PFSK-1 (cell line): ENCODE measurements around the gene MED1.

ENCODE experiments used
- FOXP2 ChIP-seq: optimal IDR thresholded peaks from 2 replicates; pipeline ENCODE3; 2011; ENCODE audit warnings: borderline replicate concordance, control low read depth, inconsistent platforms; ENCODE audit not compliant: insufficient read depth; ENCODE audit errors: extremely low read length, extremely low read depth
- POLR2AphosphoS5 ChIP-seq: IDR thresholded peaks from 2 replicates; pipeline ENCODE4 v1.6.1; 2012; ENCODE audit warnings: low read depth, mild to moderate bottlenecking, control low read depth, low read length, moderate library complexity
- SIN3A ChIP-seq: IDR thresholded peaks from 2 replicates; pipeline ENCODE4 v1.6.1; 2012; ENCODE audit warnings: mild to moderate bottlenecking, low read length, moderate library complexity, borderline replicate concordance; ENCODE audit not compliant: insufficient read depth
- TAF1 ChIP-seq: IDR thresholded peaks from 2 replicates; pipeline ENCODE4 v1.6.1; 2012; ENCODE audit warnings: low read length, control low read depth, borderline replicate concordance; ENCODE audit not compliant: insufficient read depth
- TF ChIP-seq, protein P1 (sequence below), 2 experiments: IDR thresholded peaks; 2 replicates each; pipeline versions ENCODE4 v1.6.1 to v1.8.0; 2011 to 2012; ENCODE audit warnings: low read depth in 2 of 2, low read length in 2 of 2, control low read depth in 1 of 2, inconsistent platforms in 1 of 2, mild to moderate bottlenecking in 1 of 2, moderate library complexity in 1 of 2; ENCODE audit not compliant: insufficient read depth in 1 of 2

GRCh38 chr17:39406951-39407350, 44.1 kb downstream of the MED1 start:
- TF ChIP-seq TAF1 = no peak
- no peak for TF ChIP-seq POLR2AphosphoS5
- TF ChIP-seq, protein P1, sequence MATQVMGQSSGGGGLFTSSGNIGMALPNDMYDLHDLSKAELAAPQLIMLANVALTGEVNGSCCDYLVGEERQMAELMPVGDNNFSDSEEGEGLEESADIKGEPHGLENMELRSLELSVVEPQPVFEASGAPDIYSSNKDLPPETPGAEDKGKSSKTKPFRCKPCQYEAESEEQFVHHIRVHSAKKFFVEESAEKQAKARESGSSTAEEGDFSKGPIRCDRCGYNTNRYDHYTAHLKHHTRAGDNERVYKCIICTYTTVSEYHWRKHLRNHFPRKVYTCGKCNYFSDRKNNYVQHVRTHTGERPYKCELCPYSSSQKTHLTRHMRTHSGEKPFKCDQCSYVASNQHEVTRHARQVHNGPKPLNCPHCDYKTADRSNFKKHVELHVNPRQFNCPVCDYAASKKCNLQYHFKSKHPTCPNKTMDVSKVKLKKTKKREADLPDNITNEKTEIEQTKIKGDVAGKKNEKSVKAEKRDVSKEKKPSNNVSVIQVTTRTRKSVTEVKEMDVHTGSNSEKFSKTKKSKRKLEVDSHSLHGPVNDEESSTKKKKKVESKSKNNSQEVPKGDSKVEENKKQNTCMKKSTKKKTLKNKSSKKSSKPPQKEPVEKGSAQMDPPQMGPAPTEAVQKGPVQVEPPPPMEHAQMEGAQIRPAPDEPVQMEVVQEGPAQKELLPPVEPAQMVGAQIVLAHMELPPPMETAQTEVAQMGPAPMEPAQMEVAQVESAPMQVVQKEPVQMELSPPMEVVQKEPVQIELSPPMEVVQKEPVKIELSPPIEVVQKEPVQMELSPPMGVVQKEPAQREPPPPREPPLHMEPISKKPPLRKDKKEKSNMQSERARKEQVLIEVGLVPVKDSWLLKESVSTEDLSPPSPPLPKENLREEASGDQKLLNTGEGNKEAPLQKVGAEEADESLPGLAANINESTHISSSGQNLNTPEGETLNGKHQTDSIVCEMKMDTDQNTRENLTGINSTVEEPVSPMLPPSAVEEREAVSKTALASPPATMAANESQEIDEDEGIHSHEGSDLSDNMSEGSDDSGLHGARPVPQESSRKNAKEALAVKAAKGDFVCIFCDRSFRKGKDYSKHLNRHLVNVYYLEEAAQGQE (IDR thresholded peaks at IDR 0.05; ENCODE audit: insufficient read depth in 1 of 2, low read depth in 2 of 2, low read length in 2 of 2) = no peak
- no peak for TF ChIP-seq SIN3A
- TF ChIP-seq FOXP2 = no peak
